HG02973 (cell line): ENCODE measurements around the gene GOLGA8T.
"Not testable (repeated sequence)": the region's sequence is repeated elsewhere in the genome, so short reads cannot be mapped to it uniquely, and the experiment has no call there.

Experiments used
- ATAC-seq: cut with Tn5 transposase; IDR thresholded peaks from one replicate; pipeline ENCODE4 v1.9.1; 2021; ENCODE audit warnings: moderate library complexity; ENCODE audit not compliant: unreplicated experiment

The GOLGA8T gene

GRCh38 chr15:30191143-30191542 lies 56.3 kb downstream of the GOLGA8T start:
- ATAC-seq = not testable (repeated sequence)

- not testable (repeated sequence) for ATAC-seq
Observed at GRCh38 chr15:30191639-30192038, 56.8 kb downstream of the GOLGA8T start.

GRCh38 chr15:30192119-30192745 lies 57.4 kb downstream of the GOLGA8T start:
- not testable (repeated sequence) for ATAC-seq

DNA sequence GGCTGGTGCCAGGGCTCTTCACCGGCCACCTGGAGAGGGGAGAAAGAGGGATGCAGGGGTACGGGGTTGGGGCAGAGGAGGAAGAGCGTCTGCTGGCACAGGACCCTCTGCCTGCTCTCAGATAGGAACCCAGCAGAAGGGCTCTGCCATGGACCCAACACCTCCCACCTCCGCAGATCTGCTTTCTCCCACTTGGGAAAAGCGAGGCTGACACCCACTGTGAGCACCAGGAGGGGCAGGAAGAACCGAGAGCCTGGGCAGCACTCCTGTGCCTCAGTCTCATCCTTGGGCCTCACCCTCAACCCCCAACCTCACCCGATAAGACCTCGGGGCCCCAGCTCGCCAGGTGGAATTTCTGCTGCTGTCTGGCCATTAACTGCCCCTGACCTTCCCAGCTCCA lies 58.0 kb downstream of the GOLGA8T start:
- not testable (repeated sequence) for ATAC-seq
